Lower leg skin (tissue), 4 donors: ENCODE data around the gene CADM1. TPM values are rescaled to one million over a fixed set of nuclear protein-coding genes. Genes with fewer than 3 reads are reported as not detected.

Source experiments
- DNase-seq, 2 donors: peaks; one replicate each; pipeline ENCODE4 v3.0.0-alpha.2; 2019; ENCODE audit warnings: low spot score in 2 of 2
- H3K4me3 ChIP-seq: fragments of 200-600 bp; sonication (generic); 2 replicates; pipeline ENCODE4 v1.5.1; 2017; ENCODE audit warnings: mild to moderate bottlenecking, low read depth; ENCODE audit not compliant: poor library complexity, severe bottlenecking
- CTCF ChIP-seq, 3 donors: fragments of 450-650 bp; IDR thresholded peaks; one replicate each; pipeline ENCODE4 v1.5.1; 2016; ENCODE audit warnings: antibody characterized with exemption in 3 of 3, mild to moderate bottlenecking in 3 of 3, moderate library complexity in 2 of 3
- POLR2A ChIP-seq, 2 donors: fragments of 450-650 bp; IDR thresholded peaks; one replicate each; pipeline ENCODE4 v1.6.1; 2016 to 2017; ENCODE audit warnings: antibody characterized with exemption in 2 of 2, mild to moderate bottlenecking in 1 of 2, moderate library complexity in 1 of 2
- WGBS, 2 donors: methylation state at CpG; one replicate each; pipeline ENCODE4 v1.1.5; 2018; 5-methylcytosine and 5-hydroxymethylcytosine counted together
- intact Hi-C: fragments of 100-400 bp; cut with DNase I; formaldehyde crosslinking; loops from one replicate; pipeline ENCODE4 v1.15.0; 2023; ENCODE audit warnings: low total_unique reads
- total RNA-seq, 4 donors: library from RNA; depleted of rRNA; stranded (reverse); fragments of >200 nt; gene quantifications; one replicate each; pipeline ENCODE4 v1.1.0, GENCODE V29; 2016

The CADM1 gene
- total RNA-seq, 4 donors from 2014 or later = 9.4 to 21.4 (median 11.8) TPM

GRCh38 chr11:115220423-115220822, 283.8 kb downstream of the CADM1 start:
- DNase-seq = no peak
- TF ChIP-seq POLR2A (IDR thresholded peaks at IDR 0.05) = no peak
- TF ChIP-seq CTCF (IDR thresholded peaks at IDR 0.05) = no peak
- no peak overlapping the region for H3K4me3 ChIP-seq
- intact Hi-C loops = no loop called here
- WGBS, 2 donors = 83 to 92% methylated on average over 6 of the region's 6 CpGs

GRCh38 chr11:115219376-115219775, 284.8 kb downstream of the CADM1 start:
- no peak for TF ChIP-seq CTCF (IDR thresholded peaks at IDR 0.05)
- TF ChIP-seq POLR2A (IDR thresholded peaks at IDR 0.05) = no peak
- intact Hi-C loops = no loop called here
- 76 to 80% methylated on average over 3 of the region's 3 CpGs for whole genome bisulfite sequencing, 2 donors
- no peak for DNase-seq
- H3K4me3 ChIP-seq = no peak overlapping the region

GRCh38 chr11:115217726-115218311, 286.4 kb downstream of the CADM1 start:
- TF ChIP-seq POLR2A (IDR thresholded peaks at IDR 0.05) (no peak), CTCF (IDR thresholded peaks at IDR 0.05) (no peak)
- intact Hi-C loops = no loop called here
- WGBS, 2 donors = 87 to 93% methylated on average over 8 of the region's 8 CpGs
- no peak overlapping the region for H3K4me3 ChIP-seq
- DNase-seq = no peak

- DNase-seq = no peak
- TF ChIP-seq CTCF (IDR thresholded peaks at IDR 0.05) (no peak), POLR2A (IDR thresholded peaks at IDR 0.05) (no peak)
- intact Hi-C loops = no loop called here
- no peak overlapping the region for H3K4me3 ChIP-seq
- 78 to 81% methylated on average over 11 of the region's 11 CpGs for WGBS, 2 donors
Observed at GRCh38 chr11:115215694-115216617, 288.3 kb downstream of the CADM1 start.

- DNase-seq = no peak
- H3K4me3 ChIP-seq = no peak overlapping the region
- intact Hi-C loops = no loop called here
- TF ChIP-seq POLR2A (IDR thresholded peaks at IDR 0.05) (no peak), CTCF (IDR thresholded peaks at IDR 0.05) (no peak)
- WGBS, 2 donors = 89 to 96% methylated on average over 7 of the region's 7 CpGs
Observed at GRCh38 chr11:115214644-115215234, 289.5 kb downstream of the CADM1 start.
